ENCODE results near the gene LDLR. TPM values are rescaled to one million over a fixed set of nuclear protein-coding genes. Genes with fewer than 3 reads are reported as not detected.
A peak's percentile ranks its signal among the peaks of the same experiment; 100 is the strongest.
"Not testable (repeated sequence)": the region's sequence is repeated elsewhere in the genome, so short reads cannot be mapped to it uniquely, and the experiment has no call there.

The LDLR gene
- total RNA-seq, 4 donors from 2014 or later = 26.4 to 275 (median 109) TPM

DNA sequence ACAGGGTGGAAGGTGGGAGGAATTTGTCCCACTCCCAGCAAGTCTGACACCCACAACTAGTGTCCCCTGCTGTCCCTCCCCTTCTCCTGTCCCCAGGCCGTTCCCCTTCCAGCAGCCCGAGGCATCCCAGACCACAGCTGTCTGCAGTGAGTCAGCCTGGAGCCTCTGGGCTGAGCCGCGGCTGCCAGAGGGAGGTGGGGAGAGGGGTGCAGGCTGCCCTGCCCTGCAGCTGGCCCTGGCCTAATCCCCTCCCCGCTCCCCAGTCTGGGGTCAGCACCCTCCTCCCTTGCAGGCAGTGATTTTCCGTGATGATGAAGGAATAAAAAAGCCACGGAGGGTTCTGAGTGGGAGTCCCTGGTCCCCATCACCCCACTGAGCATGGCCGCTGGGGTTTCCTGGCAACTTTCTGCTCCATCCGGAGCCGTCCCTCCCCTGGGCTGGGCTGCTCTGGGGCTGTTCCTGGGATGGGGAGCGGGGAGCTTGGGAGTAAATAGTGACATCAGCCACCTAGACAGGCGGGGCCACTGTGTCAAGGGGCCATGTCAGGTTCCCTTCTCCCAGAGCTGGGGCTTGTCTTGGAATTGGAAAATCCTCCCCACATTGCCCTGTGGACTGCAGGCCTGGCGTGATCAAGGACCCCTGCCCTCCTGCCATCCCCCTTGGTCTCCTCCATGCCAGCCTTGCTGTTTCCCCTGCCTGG lies 49.5 kb downstream of the LDLR start:
- WGBS, 2 donors (ENCODE audit: low coverage in 1 of 2) = 21% methylated on average over 13 of the region's 13 CpGs; no CpG with 5 or more reads in 1 of the 2 donors
- H3K9me3 ChIP-seq = no peaks in the 10 kb centered on the region
- intact Hi-C loops (cut with DNase I; ENCODE audit: low total_unique reads) (loop anchor here (2.0 kb wide), 1 partner anchor 66 kb away; no protein-coding TSS in a partner anchor), in situ Hi-C loops (cut with MboI; ENCODE audit: low pct_ligation_motif_present in 1 of 4, low pct_unique_long_range_greater_than_20kb in 1 of 4, low sequenced_read_pairs in 3 of 4) (loop anchor here in 3 of 4 donors (5.0 to 10.0 kb wide), 2 partner anchors 64 to 66 kb away; no protein-coding TSS in a partner anchor)
- DNase-seq = peak; percentile 62
- TF ChIP-seq POLR2A (IDR thresholded peaks at IDR 0.05) (no peak), CTCF (IDR thresholded peaks at IDR 0.05) (no peak), POLR2AphosphoS5 (IDR thresholded peaks at IDR 0.05) (peak; percentile 39 to 55 (median 45))
- H3K4me1 ChIP-seq = peaks cover 38 to 57% (median 52%) of the 10 kb centered on the region in 4 donors
- H3K4me3 ChIP-seq = peak overlapping the region in 1 of 4 donors; percentile 38
- no peaks in the 10 kb centered on the region for H3K27me3 ChIP-seq
- no peaks in the 10 kb centered on the region for H3K36me3 ChIP-seq
- H3K27ac ChIP-seq = peak overlapping the region; percentile 84 to 96 (median 90)

GRCh38 chr19:11140023-11140538 lies 50.8 kb downstream of the LDLR start:
- H3K4me3 ChIP-seq; DNase-seq; intact Hi-C loops (cut with DNase I; ENCODE audit: low total_unique reads); H3K27me3 ChIP-seq; H3K9me3 ChIP-seq; in situ Hi-C loops (cut with MboI; ENCODE audit: low pct_ligation_motif_present in 1 of 4, low pct_unique_long_range_greater_than_20kb in 1 of 4, low sequenced_read_pairs in 3 of 4); H3K36me3 ChIP-seq: not testable (repeated sequence)
- peaks cover 38 to 61% (median 54%) of the 10 kb centered on the region in 4 donors for H3K4me1 ChIP-seq
- WGBS, 2 donors (ENCODE audit: low coverage in 1 of 2) = 68% methylated on average over 10 of the region's 10 CpGs; no CpG with 5 or more reads in 1 of the 2 donors
- H3K27ac ChIP-seq = peak overlapping the region; percentile 84 to 96 (median 90)

DNA sequence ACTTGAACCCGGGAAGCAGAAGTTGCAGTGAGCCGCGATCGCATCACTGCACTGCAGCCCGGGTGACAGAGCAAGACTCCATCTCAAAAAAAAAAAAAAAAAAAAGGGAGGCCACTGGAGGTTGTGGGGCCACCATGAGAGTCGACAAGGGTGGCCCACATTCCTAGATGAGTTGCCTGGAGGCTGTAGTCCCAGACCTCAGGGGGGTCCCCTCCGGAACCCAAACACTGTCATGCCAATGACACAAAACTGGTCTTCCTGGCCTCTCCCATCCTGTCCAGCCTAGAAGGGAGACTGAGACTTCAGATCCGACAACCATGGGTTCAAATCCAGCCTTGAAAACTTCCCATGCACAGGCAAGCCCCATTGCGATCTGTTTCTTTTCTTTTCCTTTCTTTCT lies 51.6 kb downstream of the LDLR start:
- Histone ChIP-seq H3K9me3 (no peaks in the 10 kb centered on the region), H3K36me3 (no peaks in the 10 kb centered on the region), H3K27ac (peak overlapping the region; percentile 84 to 96 (median 90)), H3K4me1 (peaks cover 38 to 61% (median 54%) of the 10 kb centered on the region in 4 donors), H3K4me3 (no peak overlapping the region), H3K27me3 (no peaks in the 10 kb centered on the region)
- in situ Hi-C loops (cut with MboI; ENCODE audit: low pct_ligation_motif_present in 1 of 4, low pct_unique_long_range_greater_than_20kb in 1 of 4, low sequenced_read_pairs in 3 of 4) (no loop called here), intact Hi-C loops (cut with DNase I; ENCODE audit: low total_unique reads) (no loop called here)
- 83 to 100% methylated on average over 2 to 9 of the region's 9 CpGs for WGBS, 2 donors (ENCODE audit: low coverage in 1 of 2)
- TF ChIP-seq POLR2AphosphoS5 (IDR thresholded peaks at IDR 0.05) (no peak), POLR2A (IDR thresholded peaks at IDR 0.05) (no peak), CTCF (IDR thresholded peaks at IDR 0.05) (no peak)
- no peak for DNase-seq

DNA sequence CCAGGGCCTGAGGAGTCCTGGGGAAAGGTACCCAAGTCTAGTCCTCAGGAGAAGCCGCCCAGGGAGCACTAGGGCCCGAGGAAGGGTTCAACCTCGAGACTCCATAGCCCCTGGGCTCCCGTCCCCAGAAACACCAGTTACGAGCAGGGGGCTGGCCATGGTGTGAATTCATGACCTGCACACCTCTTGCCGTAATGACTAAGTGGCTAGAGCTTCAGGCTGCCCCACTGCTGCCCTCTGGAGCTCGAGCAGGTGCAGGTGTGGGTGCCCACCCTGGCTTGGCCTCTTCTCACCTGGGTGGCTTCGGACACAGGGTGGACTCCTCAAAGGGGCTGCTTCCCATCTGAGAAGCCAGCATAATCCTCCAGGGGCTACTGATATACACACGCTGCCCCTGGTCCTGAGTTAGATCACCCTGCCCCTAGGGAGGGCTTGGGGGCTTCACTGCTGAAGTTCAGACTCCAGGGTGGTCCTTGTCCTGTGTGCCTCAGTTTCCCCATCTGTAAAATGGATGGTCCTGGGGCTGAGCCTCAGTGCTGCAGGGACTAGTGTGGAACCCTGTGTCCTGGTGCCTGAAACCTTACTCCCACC lies 52.8 kb downstream of the LDLR start:
- Histone ChIP-seq H3K9me3 (no peaks in the 10 kb centered on the region), H3K27ac (peak overlapping the region; percentile 85 to 96 (median 90)), H3K4me1 (peaks cover 38 to 61% (median 54%) of the 10 kb centered on the region in 4 donors), H3K4me3 (no peak overlapping the region), H3K36me3 (no peaks in the 10 kb centered on the region), H3K27me3 (no peaks in the 10 kb centered on the region)
- WGBS, 2 donors (ENCODE audit: low coverage in 1 of 2) = 77% methylated on average over 9 of the region's 9 CpGs; no CpG with 5 or more reads in 1 of the 2 donors
- no peak for TF ChIP-seq CTCF (IDR thresholded peaks at IDR 0.05)
- no peak for TF ChIP-seq EP300 (IDR thresholded peaks at IDR 0.05; ENCODE audit: low read depth)
- TF ChIP-seq POLR2AphosphoS5 (IDR thresholded peaks at IDR 0.05) = no peak
- no peak for TF ChIP-seq POLR2A (IDR thresholded peaks at IDR 0.05)
- no peak for DNase-seq
- in situ Hi-C loops (cut with MboI; ENCODE audit: low pct_ligation_motif_present in 1 of 4, low pct_unique_long_range_greater_than_20kb in 1 of 4, low sequenced_read_pairs in 3 of 4) (no loop called here), intact Hi-C loops (cut with DNase I; ENCODE audit: low total_unique reads) (no loop called here)

Data from transverse colon (tissue), 4 donors.